Ovary (tissue), 3 donors: ENCODE results near the gene DNAH8.

ENCODE experiments used
- EP300 ChIP-seq: sonication (generic); formaldehyde crosslinking; IDR thresholded peaks from one replicate; pipeline ENCODE4 v1.6.1; 2017; ENCODE audit warnings: antibody characterized with exemption
- POLR2A ChIP-seq: fragments of 450-650 bp; IDR thresholded peaks from one replicate; pipeline ENCODE4 v1.6.1; 2017; ENCODE audit warnings: antibody characterized with exemption, mild to moderate bottlenecking, moderate library complexity
- TF ChIP-seq, protein P1 (sequence below), 3 donors: fragments of 450-650 bp in 2 of 3; fragments of 200-600 bp in 1 of 3; IDR thresholded peaks; one replicate each; pipeline versions ENCODE4 v1.5.1 to v1.8.0; 2016 to 2022; ENCODE audit warnings: antibody characterized with exemption in 3 of 3, mild to moderate bottlenecking in 1 of 3
- donor health status: DM: no; HTN: no; CAD: no.

DNA sequence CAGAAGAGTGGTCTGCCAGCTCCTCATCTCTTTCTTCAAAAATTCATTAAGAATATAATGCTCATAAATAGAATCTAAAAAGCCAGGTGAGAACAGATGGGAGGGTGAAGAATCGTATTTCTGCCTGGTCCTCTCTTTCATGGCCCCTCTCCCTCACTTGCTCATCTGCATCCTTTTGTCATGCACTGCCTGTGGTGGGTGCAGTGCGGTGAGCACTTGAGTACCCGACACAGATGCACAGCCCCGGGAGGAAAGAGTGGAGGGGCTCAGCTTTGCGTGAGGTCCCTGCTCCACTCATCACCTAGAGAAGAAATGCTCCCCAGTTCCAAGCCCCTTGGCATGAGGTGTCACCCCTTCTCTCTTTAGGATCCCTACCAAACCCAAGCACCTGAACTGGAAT is 275.4 kb downstream of the DNAH8 start:
- TF ChIP-seq, protein P1, sequence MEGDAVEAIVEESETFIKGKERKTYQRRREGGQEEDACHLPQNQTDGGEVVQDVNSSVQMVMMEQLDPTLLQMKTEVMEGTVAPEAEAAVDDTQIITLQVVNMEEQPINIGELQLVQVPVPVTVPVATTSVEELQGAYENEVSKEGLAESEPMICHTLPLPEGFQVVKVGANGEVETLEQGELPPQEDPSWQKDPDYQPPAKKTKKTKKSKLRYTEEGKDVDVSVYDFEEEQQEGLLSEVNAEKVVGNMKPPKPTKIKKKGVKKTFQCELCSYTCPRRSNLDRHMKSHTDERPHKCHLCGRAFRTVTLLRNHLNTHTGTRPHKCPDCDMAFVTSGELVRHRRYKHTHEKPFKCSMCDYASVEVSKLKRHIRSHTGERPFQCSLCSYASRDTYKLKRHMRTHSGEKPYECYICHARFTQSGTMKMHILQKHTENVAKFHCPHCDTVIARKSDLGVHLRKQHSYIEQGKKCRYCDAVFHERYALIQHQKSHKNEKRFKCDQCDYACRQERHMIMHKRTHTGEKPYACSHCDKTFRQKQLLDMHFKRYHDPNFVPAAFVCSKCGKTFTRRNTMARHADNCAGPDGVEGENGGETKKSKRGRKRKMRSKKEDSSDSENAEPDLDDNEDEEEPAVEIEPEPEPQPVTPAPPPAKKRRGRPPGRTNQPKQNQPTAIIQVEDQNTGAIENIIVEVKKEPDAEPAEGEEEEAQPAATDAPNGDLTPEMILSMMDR (IDR thresholded peaks at IDR 0.05) = no peak
- TF ChIP-seq EP300 (no peak), POLR2A (no peak)
